Central memory CD8-positive, alpha-beta T cell (primary cell): Measurements from ENCODE around the gene ADSS1.
"Not testable (repeated sequence)": the region's sequence is repeated elsewhere in the genome, so short reads cannot be mapped to it uniquely, and the experiment has no call there.

Experiments
- ATAC-seq: fragments of 150-1000 bp; cut with Tn5 transposase; replicated peaks from 2 replicates; pipeline ENCODE4 v1.10.0; 2022; ENCODE audit warnings: mild to moderate bottlenecking, moderate FRiP score, moderate number of reproducible peaks; ENCODE audit not compliant: poor library complexity, severe bottlenecking; ENCODE audit errors: extremely low read depth
- DNase-seq, 2 donors: peaks; one replicate each; pipeline ENCODE4 v3.0.0; 2021; ENCODE audit warnings: low spot score in 2 of 2
- H3K27ac Mint-ChIP-seq: one replicate; pipeline ENCODE4 v1.8.0; 2022; ENCODE audit warnings: low read depth, mild to moderate bottlenecking, moderate library complexity, mixed read lengths
- H3K27me3 Mint-ChIP-seq: one replicate; pipeline ENCODE4 v1.8.0; 2022; ENCODE audit warnings: mixed read lengths
- H3K36me3 Mint-ChIP-seq: one replicate; pipeline ENCODE4 v1.8.0; 2022; ENCODE audit warnings: mild to moderate bottlenecking, moderate library complexity, mixed read lengths; ENCODE audit not compliant: insufficient read depth
- H3K4me1 Mint-ChIP-seq: one replicate; pipeline ENCODE4 v1.8.0; 2022; ENCODE audit warnings: mixed read lengths
- H3K4me3 Mint-ChIP-seq: one replicate; pipeline ENCODE4 v1.8.0; 2022; ENCODE audit warnings: mild to moderate bottlenecking, moderate library complexity, mixed read lengths
- H3K9me3 Mint-ChIP-seq: one replicate; pipeline ENCODE4 v1.8.0; 2022; ENCODE audit warnings: mixed read lengths

ADSS1 gene

DNA sequence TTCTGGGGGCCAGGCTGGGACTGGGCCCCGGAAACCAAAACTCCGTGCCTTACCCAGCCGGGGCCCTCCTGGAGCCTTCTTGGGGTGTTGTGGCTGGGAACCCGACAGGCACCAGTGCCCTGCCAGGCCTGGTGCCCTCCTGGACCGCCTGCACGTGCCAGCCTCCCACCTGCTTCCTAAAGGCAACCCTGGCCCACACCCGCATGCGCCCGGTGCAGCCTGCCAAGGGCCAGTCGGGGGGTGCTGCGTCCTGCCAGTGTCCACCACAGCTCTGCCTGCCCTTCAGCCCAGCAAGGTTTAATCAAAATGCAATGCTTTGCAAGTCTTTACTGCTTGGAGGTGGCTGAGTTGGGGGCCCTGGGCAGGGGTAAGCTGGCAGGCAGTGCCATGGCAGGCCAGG, 5.2 kb upstream of the ADSS1 start:
- no peak overlapping the region for H3K27ac Mint-ChIP-seq
- ATAC-seq (no peak), DNase-seq (no peak)
- no peaks in the 10 kb centered on the region for H3K4me1 Mint-ChIP-seq
- H3K9me3 Mint-ChIP-seq = no peaks in the 10 kb centered on the region
- H3K36me3 Mint-ChIP-seq = peaks cover 2% of the 10 kb centered on the region
- no peaks in the 10 kb centered on the region for H3K27me3 Mint-ChIP-seq
- H3K4me3 Mint-ChIP-seq = no peak overlapping the region

DNA sequence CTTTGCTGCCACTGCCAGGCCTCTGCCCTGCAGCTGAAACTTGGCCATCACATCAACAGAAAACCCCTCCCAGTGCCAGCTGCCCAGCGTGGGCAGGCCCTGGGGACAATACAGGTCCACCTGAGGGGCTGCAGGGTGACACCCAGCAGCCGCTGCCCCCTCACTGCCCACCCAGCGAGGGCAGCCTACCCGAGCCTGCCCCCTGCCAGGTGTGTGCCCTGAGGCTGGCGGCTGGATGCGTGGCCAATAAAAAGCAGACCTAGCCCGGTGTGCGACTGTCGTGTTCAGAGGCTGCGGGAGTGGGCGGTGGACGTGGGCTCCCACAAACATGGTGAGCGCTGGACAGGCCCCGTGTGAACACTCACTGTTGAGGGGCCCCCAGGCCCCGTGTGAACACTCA, 4.7 kb upstream of the ADSS1 start:
- Mint-ChIP-seq H3K4me1 (no peaks in the 10 kb centered on the region), H3K36me3 (peaks cover 2% of the 10 kb centered on the region), H3K9me3 (no peaks in the 10 kb centered on the region), H3K27ac (no peak overlapping the region), H3K4me3 (no peak overlapping the region), H3K27me3 (no peaks in the 10 kb centered on the region)
- no peak for DNase-seq
- no peak for ATAC-seq

DNA sequence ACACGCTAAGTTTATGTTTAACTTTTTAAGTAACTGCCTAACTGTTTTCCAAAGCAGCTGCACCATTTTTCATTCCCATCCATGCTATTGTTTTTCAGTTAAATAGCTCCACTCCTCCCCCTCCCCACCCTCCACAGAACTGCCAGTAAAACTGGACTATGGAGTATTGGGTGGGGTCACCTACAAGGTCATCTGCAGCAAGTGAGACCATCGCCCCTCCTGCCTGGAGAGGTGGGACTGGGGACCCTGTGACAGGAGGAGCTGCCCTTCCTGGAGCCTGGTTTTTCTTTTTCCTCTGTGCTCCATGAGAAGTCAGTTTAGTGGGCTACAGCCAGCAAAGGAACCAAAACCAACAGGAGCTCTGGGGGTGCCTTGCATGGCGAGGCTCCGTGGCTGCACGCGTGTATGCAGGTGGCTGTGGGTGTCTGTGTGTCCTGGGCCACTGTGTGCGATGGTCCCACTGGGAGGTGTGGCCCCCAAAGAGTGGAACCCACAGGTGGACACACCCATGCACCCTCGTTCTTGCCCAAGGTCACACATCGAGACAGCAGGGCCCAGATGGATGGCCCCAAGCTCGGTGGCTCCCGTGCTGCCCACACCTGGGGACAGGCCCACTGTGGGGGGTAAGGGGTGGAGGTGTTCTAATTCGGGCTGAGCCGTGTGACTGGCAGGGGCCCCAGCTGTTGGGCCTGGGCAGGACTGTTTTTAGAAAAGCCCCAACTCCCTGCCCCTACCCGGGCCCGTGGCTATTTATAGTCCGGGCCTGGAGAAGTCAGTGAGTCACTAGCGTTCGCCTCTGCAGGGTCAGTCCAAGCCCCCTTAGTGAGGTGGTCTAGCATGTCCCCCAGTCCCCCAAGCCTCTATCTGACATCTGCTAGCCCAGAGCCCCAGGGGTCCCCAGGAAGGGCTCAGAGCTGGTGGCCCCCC, 2.3 kb upstream of the ADSS1 start:
- Mint-ChIP-seq H3K27ac (no peak overlapping the region), H3K36me3 (peaks cover 3% of the 10 kb centered on the region), H3K9me3 (no peaks in the 10 kb centered on the region), H3K4me1 (no peaks in the 10 kb centered on the region), H3K27me3 (no peaks in the 10 kb centered on the region), H3K4me3 (peak overlapping the region; percentile 27)
- DNase-seq (no peak), ATAC-seq (no peak)

DNA sequence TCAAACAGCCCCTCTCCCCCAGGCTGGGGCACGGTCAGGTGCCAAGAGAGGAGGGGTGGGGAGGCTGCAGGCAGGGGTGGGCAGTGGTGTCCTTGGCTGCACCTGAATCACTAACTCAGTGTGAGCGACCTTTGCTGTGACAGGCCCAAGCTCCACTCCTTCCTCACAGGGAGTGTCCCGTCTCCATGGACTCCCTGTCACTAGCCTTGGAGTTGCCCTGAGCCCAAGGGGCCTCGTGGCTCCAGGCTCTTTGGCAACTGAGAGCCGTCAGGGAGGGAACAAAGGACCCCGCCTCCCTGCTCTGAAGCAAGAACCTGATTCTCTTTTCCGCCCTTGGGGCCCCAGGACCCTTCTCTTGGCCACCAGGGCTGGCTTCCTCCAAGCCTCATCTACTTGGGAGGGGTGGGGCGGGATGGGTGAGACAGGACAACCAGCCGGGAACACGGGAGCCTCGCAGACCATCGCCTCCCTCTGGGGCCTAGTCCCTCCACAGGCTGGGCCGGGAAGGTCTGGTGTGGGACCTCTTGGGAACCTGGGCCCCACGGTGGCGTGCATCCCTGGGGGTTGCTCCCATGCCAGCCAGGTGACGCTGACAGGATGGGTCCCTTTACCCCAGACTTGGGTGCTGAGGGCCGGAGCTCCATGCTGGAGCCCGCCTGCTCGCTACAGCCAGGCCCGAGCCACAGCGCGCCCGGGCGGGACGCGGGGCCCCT, 935 bp upstream of the ADSS1 start:
- no peaks in the 10 kb centered on the region for H3K4me1 Mint-ChIP-seq

DNA sequence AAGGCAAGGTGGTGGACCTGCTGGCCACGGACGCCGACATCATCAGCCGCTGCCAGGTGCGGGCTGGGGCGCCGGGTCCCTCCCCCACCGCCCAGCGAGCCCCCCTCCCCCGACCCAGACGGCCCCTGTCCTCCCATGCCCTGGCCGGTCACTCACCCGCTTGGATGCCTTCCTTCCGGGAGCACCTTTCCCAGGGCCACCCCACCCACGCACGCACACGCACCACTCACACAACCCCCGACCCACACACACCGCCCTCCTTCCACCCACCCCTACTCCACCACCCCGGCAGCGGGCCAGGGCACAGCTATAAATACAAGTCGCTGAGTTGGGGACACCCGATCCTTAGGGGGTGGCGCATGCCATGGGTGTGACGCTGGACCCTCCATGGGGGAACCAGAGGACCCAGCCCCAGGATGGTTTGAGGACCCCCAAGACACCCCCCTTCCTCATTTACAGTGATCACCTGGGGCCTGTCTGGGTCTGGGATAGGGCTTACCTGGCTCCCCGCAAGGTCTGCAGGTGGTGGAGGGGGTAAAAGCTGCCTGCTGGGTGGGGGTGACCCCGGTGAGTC, 465 bp downstream of the ADSS1 start:
- Mint-ChIP-seq H3K27ac (no peak overlapping the region), H3K4me1 (no peaks in the 10 kb centered on the region), H3K4me3 (peak overlapping the region; percentile 56), H3K9me3 (no peaks in the 10 kb centered on the region), H3K27me3 (no peaks in the 10 kb centered on the region), H3K36me3 (peaks cover 5% of the 10 kb centered on the region)
- ATAC-seq (no peak), DNase-seq (no peak)

More for the DNA sequence above, 935 bp upstream of the ADSS1 start:
- no peaks in the 10 kb centered on the region for H3K27me3 Mint-ChIP-seq
- ATAC-seq (peak; percentile 12), DNase-seq (no peak)
- H3K27ac Mint-ChIP-seq = no peak overlapping the region
- peaks cover 5% of the 10 kb centered on the region for H3K36me3 Mint-ChIP-seq
- peak overlapping the region; percentile 54 for H3K4me3 Mint-ChIP-seq
- H3K9me3 Mint-ChIP-seq = no peaks in the 10 kb centered on the region

DNA sequence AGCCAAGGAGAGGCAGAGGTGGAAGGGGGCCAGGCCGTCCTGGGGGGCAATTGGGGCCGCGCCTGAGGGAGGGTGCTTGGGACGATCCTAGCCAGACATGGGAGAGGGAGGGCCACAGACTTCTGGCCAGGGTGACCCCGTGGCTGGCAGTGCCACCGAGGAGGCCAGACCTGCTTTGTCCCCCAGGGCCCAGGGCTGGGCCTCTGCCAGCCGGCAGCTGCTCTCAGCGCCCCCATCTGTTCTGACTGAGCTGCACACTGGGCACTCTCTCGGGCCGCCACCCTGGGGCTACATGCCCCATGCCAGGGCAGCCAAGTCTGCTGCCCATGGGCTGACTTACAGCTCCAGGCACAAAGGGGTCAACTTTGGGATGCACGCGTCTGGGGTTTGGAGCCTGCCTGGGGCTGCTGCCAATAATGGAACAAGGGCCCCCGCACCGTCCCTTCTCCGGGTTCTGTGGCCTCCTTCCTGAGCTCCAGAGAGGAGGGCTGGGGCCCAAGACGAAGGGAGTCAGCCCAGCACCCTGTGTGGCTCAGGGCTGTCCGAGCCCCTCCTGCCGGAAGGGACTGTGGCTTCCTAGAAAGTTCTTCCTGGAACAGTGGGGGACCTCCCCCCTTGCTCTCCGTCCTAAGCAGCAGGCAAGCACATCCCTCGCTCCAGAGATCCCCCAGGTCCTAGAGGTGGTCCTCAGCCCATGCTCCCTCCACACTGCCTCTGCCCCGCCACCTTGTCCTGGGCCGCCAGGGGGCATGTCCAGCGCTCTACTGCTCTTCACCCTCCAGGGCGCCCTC, 1.1 kb downstream of the ADSS1 start:
- DNase-seq (no peak), ATAC-seq (no peak)
- Mint-ChIP-seq H3K4me1 (no peaks in the 10 kb centered on the region), H3K4me3 (peak overlapping the region; percentile 56), H3K36me3 (peaks cover 5% of the 10 kb centered on the region), H3K27ac (no peak overlapping the region), H3K27me3 (no peaks in the 10 kb centered on the region), H3K9me3 (no peaks in the 10 kb centered on the region)

DNA sequence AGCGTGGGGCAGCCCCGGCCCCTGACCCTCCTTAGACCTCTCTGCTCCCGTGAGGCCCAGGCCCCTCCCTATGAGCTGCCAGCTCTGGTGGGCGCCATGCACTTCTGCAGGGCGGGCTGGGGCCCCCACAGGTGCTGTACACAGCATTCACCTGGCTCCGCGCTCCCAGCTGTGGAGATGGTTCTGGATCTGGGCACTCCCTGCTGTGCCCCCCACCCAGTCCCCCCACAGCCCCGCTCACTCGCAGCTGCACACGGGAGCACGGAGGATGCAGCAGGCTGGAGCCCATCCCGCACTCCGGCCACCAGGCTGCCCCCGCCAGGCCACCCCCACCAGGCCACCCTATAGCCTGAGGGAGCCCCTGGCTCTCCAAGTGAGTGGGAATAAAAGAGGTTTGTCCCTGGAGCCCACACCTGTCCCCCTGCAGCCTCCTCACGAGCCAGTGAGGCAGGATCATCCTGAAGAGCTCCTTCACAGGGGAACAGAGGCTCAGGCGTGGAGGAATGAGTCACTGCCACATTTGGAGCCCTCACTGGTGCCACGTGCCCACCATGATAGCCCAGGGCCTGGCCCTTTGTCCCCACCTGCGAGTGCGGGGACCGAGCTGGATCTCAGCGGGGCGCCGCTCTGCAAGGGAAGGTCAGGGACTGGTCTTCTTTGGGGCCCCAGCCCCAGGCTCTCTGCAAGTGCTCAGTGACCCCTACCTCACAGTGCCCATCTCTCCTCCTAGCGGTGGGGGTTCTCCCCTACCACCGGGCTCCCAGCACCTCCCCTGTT, 1.9 kb downstream of the ADSS1 start:
- Mint-ChIP-seq H3K27me3 (no peaks in the 10 kb centered on the region), H3K4me3 (no peak overlapping the region), H3K27ac (no peak overlapping the region), H3K9me3 (no peaks in the 10 kb centered on the region), H3K36me3 (peaks cover 5% of the 10 kb centered on the region), H3K4me1 (no peaks in the 10 kb centered on the region)
- ATAC-seq (no peak), DNase-seq (no peak)

DNA sequence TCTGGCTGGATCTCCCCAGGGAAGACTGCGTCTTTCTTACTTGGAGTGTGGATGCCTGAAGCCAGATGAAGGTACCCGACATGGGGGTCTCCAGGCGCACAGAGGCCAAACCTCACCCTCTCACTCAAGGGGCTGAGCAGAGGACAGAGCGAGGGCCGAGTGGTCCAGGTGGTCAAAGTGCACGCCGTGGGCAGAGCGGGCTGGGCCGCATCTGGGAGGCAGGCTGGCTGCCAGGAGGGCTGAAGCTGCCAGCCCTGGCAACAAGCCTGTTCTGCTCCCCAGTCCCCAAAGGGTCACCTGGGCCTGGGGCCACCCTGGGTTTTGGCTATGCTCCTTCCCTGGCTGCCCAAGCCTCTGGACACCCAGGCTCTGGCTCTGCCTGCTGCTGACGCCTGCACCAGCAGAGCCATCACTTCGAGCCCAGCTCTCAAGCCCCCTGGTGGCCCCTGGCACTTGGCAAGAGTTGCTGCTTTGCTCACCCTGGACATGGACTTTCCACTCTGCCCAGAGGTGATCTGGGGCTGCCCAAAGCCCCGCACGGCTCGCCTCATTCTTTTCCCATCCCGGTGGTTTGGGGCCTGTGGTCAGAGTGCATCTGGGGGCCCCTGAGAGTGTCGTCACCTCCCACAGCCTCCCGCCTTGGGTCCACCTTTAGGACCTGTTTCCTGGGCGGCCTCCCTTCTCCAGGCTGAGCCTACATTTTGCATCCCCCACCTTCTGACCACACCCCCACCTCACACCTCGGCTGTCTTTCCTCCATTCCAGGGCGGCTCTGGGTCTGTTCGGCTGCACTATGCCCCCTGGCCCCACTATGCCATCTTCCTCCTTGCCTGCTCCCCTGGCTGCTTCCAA, 2.8 kb downstream of the ADSS1 start:
- Mint-ChIP-seq H3K4me3 (no peak overlapping the region), H3K27ac (no peak overlapping the region), H3K36me3 (peaks cover 5% of the 10 kb centered on the region), H3K9me3 (no peaks in the 10 kb centered on the region), H3K27me3 (no peaks in the 10 kb centered on the region), H3K4me1 (no peaks in the 10 kb centered on the region)
- no peak for ATAC-seq
- no peak for DNase-seq

DNA sequence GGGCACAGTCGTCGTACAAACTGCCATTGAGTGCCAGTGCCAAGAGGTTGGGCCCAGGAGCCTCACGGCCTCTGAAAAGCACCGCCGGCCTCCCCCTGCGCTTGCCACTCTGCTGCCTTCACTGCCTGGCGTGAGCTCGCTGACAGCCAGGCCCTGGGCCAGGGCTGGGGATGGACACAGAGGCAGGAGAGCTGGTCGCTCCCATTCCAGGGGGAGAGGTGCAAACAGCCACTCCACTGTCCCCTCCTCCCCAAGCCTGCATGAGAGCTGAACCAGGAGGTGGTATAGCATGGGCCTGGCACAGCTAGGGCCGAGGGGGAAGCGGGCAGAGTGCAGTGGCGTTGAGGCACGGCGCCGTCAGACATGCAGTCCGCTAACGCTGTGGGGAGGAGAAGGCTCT, 4.6 kb downstream of the ADSS1 start:
- H3K27me3 Mint-ChIP-seq = no peaks in the 10 kb centered on the region
- H3K9me3 Mint-ChIP-seq = no peaks in the 10 kb centered on the region
- DNase-seq (no peak), ATAC-seq (no peak)
- H3K4me3 Mint-ChIP-seq = no peak overlapping the region
- no peaks in the 10 kb centered on the region for H3K4me1 Mint-ChIP-seq
- H3K36me3 Mint-ChIP-seq = peaks cover 5% of the 10 kb centered on the region
- H3K27ac Mint-ChIP-seq = no peak overlapping the region

DNA sequence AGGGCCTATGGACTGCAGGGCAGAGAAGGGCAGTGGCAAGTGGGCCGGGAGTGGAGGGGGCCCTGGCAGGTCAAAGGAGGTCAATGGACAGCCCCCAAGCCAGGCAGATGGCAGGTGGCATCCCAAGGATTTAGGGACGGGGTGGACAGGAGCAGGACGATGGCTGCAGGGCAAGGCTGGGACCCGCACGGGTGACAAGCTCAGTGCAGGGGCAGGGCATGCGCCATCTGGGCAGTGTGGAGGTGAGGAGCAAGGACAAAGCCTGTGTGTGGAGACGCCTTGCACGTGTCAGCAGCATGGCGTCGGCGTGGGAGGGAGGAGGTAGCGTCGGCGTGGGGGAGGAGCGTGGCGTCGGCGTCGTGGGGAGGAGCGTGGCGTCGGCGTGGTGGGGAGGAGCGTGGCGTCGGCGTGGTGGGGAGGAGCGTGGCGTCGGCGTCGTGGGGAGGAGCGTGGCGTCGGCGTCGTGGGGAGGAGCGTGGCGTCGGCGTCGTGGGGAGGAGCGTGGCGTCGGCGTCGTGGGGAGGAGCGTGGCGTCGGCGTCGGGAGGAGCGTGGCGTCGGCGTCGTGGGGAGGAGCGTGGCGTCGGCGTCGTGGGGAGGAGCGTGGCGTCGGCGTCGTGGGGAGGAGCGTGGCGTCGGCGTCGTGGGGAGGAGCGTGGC, 5.3 kb downstream of the ADSS1 start:
- DNase-seq, H3K36me3 Mint-ChIP-seq, H3K27me3 Mint-ChIP-seq, H3K27ac Mint-ChIP-seq, ATAC-seq, H3K9me3 Mint-ChIP-seq, H3K4me3 Mint-ChIP-seq, H3K4me1 Mint-ChIP-seq: not testable (repeated sequence)

DNA sequence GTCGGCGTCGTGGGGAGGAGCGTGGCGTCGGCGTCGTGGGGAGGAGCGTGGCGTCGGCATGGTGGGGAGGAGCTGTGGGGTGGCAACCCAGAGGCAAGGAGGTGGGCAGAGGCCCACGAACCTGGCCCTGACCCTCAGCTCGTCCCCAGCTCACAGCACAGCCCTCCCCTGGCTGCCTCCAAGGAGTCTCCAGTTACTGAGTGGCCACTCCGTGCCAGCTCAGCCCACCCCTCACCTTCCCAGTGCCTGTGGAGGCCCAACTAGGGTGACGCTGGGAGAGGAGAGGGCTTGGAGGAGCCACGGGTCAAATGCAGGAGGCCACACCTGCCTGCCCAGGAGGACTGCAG, 5.8 kb downstream of the ADSS1 start:
- no peak for ATAC-seq
- no peak for DNase-seq
- no peaks in the 10 kb centered on the region for H3K9me3 Mint-ChIP-seq
- no peaks in the 10 kb centered on the region for H3K4me1 Mint-ChIP-seq
- H3K27me3 Mint-ChIP-seq = no peaks in the 10 kb centered on the region
- peaks cover 2% of the 10 kb centered on the region for H3K36me3 Mint-ChIP-seq
- no peak overlapping the region for H3K4me3 Mint-ChIP-seq
- no peak overlapping the region for H3K27ac Mint-ChIP-seq
